Body of pancreas (tissue), 4 donors: ENCODE results near the gene GRIK1.

ENCODE experiments used
- POLR2A ChIP-seq, 3 donors: fragments of 450-650 bp; IDR thresholded peaks; one replicate each; pipeline ENCODE4 v1.6.1; 2016; ENCODE audit warnings: antibody characterized with exemption in 3 of 3, mild to moderate bottlenecking in 2 of 3
- TF ChIP-seq, protein P1 (sequence below), 7 experiments: fragments of 450-650 bp in 4 of 7; fragments of 200-600 bp in 3 of 7; sonication (generic) in 3 of 7; IDR thresholded peaks; one replicate each; pipeline ENCODE4 v1.5.1; 2016 to 2019; ENCODE audit warnings: antibody characterized with exemption in 7 of 7

- TF ChIP-seq, protein P1, sequence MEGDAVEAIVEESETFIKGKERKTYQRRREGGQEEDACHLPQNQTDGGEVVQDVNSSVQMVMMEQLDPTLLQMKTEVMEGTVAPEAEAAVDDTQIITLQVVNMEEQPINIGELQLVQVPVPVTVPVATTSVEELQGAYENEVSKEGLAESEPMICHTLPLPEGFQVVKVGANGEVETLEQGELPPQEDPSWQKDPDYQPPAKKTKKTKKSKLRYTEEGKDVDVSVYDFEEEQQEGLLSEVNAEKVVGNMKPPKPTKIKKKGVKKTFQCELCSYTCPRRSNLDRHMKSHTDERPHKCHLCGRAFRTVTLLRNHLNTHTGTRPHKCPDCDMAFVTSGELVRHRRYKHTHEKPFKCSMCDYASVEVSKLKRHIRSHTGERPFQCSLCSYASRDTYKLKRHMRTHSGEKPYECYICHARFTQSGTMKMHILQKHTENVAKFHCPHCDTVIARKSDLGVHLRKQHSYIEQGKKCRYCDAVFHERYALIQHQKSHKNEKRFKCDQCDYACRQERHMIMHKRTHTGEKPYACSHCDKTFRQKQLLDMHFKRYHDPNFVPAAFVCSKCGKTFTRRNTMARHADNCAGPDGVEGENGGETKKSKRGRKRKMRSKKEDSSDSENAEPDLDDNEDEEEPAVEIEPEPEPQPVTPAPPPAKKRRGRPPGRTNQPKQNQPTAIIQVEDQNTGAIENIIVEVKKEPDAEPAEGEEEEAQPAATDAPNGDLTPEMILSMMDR (IDR thresholded peaks at IDR 0.05): no peak
- no peak for TF ChIP-seq POLR2A (IDR thresholded peaks at IDR 0.05)
Measured at GRCh38 chr21:29664615-29665014, 275.2 kb downstream of the GRIK1 start.
